Neural cell (in vitro differentiated cells): ENCODE measurements around the gene TUBB. TPM values are rescaled to one million over a fixed set of nuclear protein-coding genes. Genes with fewer than 3 reads are reported as not detected.

Experiments used
- H2AFZ ChIP-seq: fragments of 200-600, 300-800 bp; sonication (generic), shearing (Covaris generic); 2 replicates; pipeline ENCODE4 v1.6.0; 2014; ENCODE audit warnings: low read depth, mild to moderate bottlenecking, antibody characterized with exemption, low read length, moderate library complexity
- H3F3A ChIP-seq: fragments of 200-600 bp; shearing (Covaris generic); 2 replicates; pipeline ENCODE4 v1.6.1; 2016; ENCODE audit warnings: mild to moderate bottlenecking, moderate library complexity, mixed read lengths, antibody characterized with exemption, low read length; ENCODE audit not compliant: insufficient read depth, poor library complexity, severe bottlenecking
- H3K27ac ChIP-seq: fragments of 200-600, 300-800 bp; sonication (generic), shearing (Covaris generic); 2 replicates; pipeline ENCODE4 v1.5.1; 2014; ENCODE audit warnings: mild to moderate bottlenecking, low read length, moderate library complexity
- H3K27me3 ChIP-seq: fragments of 300-800, 200-600 bp; sonication (generic), shearing (Covaris generic); 2 replicates; pipeline ENCODE4 v1.6.0; 2014; ENCODE audit warnings: mild to moderate bottlenecking, low read depth, low read length, moderate library complexity; ENCODE audit not compliant: insufficient read depth
- H3K36me3 ChIP-seq: fragments of 300-800, 200-600 bp; sonication (generic), shearing (Covaris generic); 2 replicates; pipeline ENCODE4 v1.5.1; 2014; ENCODE audit warnings: mild to moderate bottlenecking, antibody characterized with exemption, low read length, moderate library complexity; ENCODE audit not compliant: insufficient read depth
- H3K4me2 ChIP-seq: fragments of 300-800, 200-600 bp; sonication (generic), shearing (Covaris generic); 2 replicates; pipeline ENCODE4 v1.6.0; 2014; ENCODE audit warnings: mild to moderate bottlenecking, low read length
- H3K4me3 ChIP-seq: fragments of 300-800, 200-600 bp; sonication (generic), shearing (Covaris generic); 2 replicates; pipeline ENCODE4 v1.5.1; 2014; ENCODE audit warnings: mild to moderate bottlenecking, low read length, moderate library complexity
- H3K79me2 ChIP-seq: fragments of 200-600 bp; shearing (Covaris generic); replicated peaks from 2 replicates; pipeline ENCODE4 v1.6.0; 2014; ENCODE audit warnings: mild to moderate bottlenecking, low read length, moderate library complexity; ENCODE audit not compliant: insufficient read depth
- H3K9ac ChIP-seq: fragments of 300-800, 200-600 bp; sonication (generic), shearing (Covaris generic); 2 replicates; pipeline ENCODE4 v1.6.1; 2016; ENCODE audit warnings: mild to moderate bottlenecking, low read length, mixed read lengths
- H3K9me2 ChIP-seq: fragments of 200-600 bp; shearing (Covaris generic); 2 replicates; pipeline ENCODE4 v1.6.1; 2016; ENCODE audit warnings: mild to moderate bottlenecking, low read length, mixed read lengths; ENCODE audit not compliant: insufficient read depth
- H3K9me3 ChIP-seq: fragments of 200-600, 300-800 bp; sonication (generic), shearing (Covaris generic); 2 replicates; pipeline ENCODE4 v1.6.1; 2016; ENCODE audit warnings: mild to moderate bottlenecking, mixed run types, low read length, moderate library complexity, mixed read lengths
- H4K20me1 ChIP-seq: fragments of 200-600 bp; shearing (Covaris generic); 2 replicates; pipeline ENCODE4 v1.6.1; 2016; ENCODE audit warnings: mild to moderate bottlenecking, mixed run types; ENCODE audit not compliant: insufficient read depth
- CTCF ChIP-seq: fragments of 450-650 bp; IDR thresholded peaks from 2 replicates; pipeline ENCODE4 v1.5.1; 2014; ENCODE audit warnings: antibody characterized with exemption, mild to moderate bottlenecking, moderate library complexity; ENCODE audit not compliant: poor library complexity, severe bottlenecking
- EP300 ChIP-seq: fragments of 450-650 bp; conservative IDR thresholded peaks from 2 replicates; pipeline ENCODE4 v1.6.1; 2014; ENCODE audit warnings: antibody characterized with exemption, mild to moderate bottlenecking, moderate library complexity; ENCODE audit not compliant: poor library complexity, severe bottlenecking
- EZH2 ChIP-seq: fragments of 200-600, 300-800 bp; shearing (Covaris generic), sonication (generic); IDR thresholded peaks from 2 replicates; pipeline ENCODE4 v1.6.1; 2014; ENCODE audit warnings: antibody characterized with exemption, low read length, borderline replicate concordance, mild to moderate bottlenecking; ENCODE audit not compliant: insufficient read depth, poor library complexity, severe bottlenecking
- MXI1 ChIP-seq: fragments of 450-650 bp; conservative IDR thresholded peaks from 2 replicates; pipeline ENCODE4 v1.6.1; 2014; ENCODE audit warnings: antibody characterized with exemption, mild to moderate bottlenecking; ENCODE audit not compliant: poor library complexity, severe bottlenecking
- POLR2AphosphoS5 ChIP-seq: IDR thresholded peaks from 2 replicates; pipeline ENCODE4 v1.6.1; 2012
- RAD21 ChIP-seq: fragments of 450-650 bp; conservative IDR thresholded peaks from 2 replicates; pipeline ENCODE4 v1.6.1; 2014; ENCODE audit warnings: antibody characterized with exemption, mild to moderate bottlenecking, moderate library complexity
- REST ChIP-seq: IDR thresholded peaks from 2 replicates; pipeline ENCODE4 v1.6.1; 2012; ENCODE audit warnings: borderline replicate concordance
- SMC3 ChIP-seq: fragments of 450-650 bp; conservative IDR thresholded peaks from 2 replicates; pipeline ENCODE4 v1.6.1; 2014; ENCODE audit warnings: antibody characterized with exemption, mild to moderate bottlenecking, moderate library complexity; ENCODE audit not compliant: poor library complexity
- TAF1 ChIP-seq: IDR thresholded peaks from 2 replicates; pipeline ENCODE4 v1.6.1; 2012; ENCODE audit warnings: low read depth
- polyA plus RNA-seq: library from polyadenylated mRNA; depleted of rRNA; stranded (reverse); fragments of >200 nt; gene quantifications from 2 replicates; pipeline ENCODE4 v1.2.3, GENCODE V29; 2014

Gene TUBB
- polyA plus RNA-seq, 1 donor from 2014 or later = 711 TPM

GRCh38 chr6:30750379-30750668 is 30.2 kb downstream of the TUBB start:
- no peaks in the 10 kb centered on the region for H3K9me2 ChIP-seq
- no peaks in the 10 kb centered on the region for H3F3A ChIP-seq
- H4K20me1 ChIP-seq = no peaks in the 10 kb centered on the region
- H3K27me3 ChIP-seq = peaks cover under 1% of the 10 kb centered on the region
- no peak overlapping the region for H3K9ac ChIP-seq
- H3K9me3 ChIP-seq = no peaks in the 10 kb centered on the region
- no peak overlapping the region for H2AFZ ChIP-seq
- H3K27ac ChIP-seq = no peak overlapping the region
- no peaks in the 10 kb centered on the region for H3K36me3 ChIP-seq
- no peak for TF ChIP-seq REST
- no peak for TF ChIP-seq EP300
- TF ChIP-seq MXI1 = no peak
- no peak for TF ChIP-seq RAD21
- TF ChIP-seq TAF1 = no peak
- no peak for TF ChIP-seq EZH2
- no peak overlapping the region for H3K4me3 ChIP-seq
- H3K79me2 ChIP-seq = no peaks in the 10 kb centered on the region
- H3K4me2 ChIP-seq = no peak overlapping the region

GRCh38 chr6:30752157-30752927 is 32.2 kb downstream of the TUBB start:
- no peak overlapping the region for H2AFZ ChIP-seq
- no peaks in the 10 kb centered on the region for H3K9me2 ChIP-seq
- no peaks in the 10 kb centered on the region for H3K27me3 ChIP-seq
- no peaks in the 10 kb centered on the region for H3K36me3 ChIP-seq
- no peak overlapping the region for H3K4me2 ChIP-seq
- H3K4me3 ChIP-seq = no peak overlapping the region
- no peaks in the 10 kb centered on the region for H3K79me2 ChIP-seq
- H3F3A ChIP-seq = no peaks in the 10 kb centered on the region
- H4K20me1 ChIP-seq = no peaks in the 10 kb centered on the region
- TF ChIP-seq POLR2AphosphoS5 = no peak
- TF ChIP-seq TAF1 = no peak
- no peak for TF ChIP-seq CTCF
- no peak for TF ChIP-seq RAD21
- TF ChIP-seq MXI1 = no peak
- no peak for TF ChIP-seq REST
- no peak for TF ChIP-seq EZH2
- no peak for TF ChIP-seq SMC3
- TF ChIP-seq EP300 = no peak
- H3K9ac ChIP-seq = no peak overlapping the region
- H3K27ac ChIP-seq = no peak overlapping the region
- H3K9me3 ChIP-seq = no peaks in the 10 kb centered on the region
